H1 (cell line): Measurements from ENCODE around the gene QDPR. TPM values are rescaled to one million over a fixed set of nuclear protein-coding genes. Genes with fewer than 3 reads are reported as not detected.

ENCODE experiments used
- CTCF ChIA-PET: fragments of 300-600 bp; sonication (Branson Sonifier 250); formaldehyde crosslinking; loops from one replicate; lab custom pipeline; 2021; ENCODE audit not compliant: partially characterized antibody; lab: Charles Lee
- POLR2A ChIA-PET: fragments of 300-600 bp; sonication (Branson Sonifier 250); formaldehyde crosslinking; loops from one replicate; lab custom pipeline; 2021; ENCODE audit warnings: inconsistent platforms; ENCODE audit not compliant: partially characterized antibody; lab: Charles Lee
- DNase-seq, 2 experiments: peaks; one replicate each; pipeline versions ENCODE4 v3.0.0 to v3.0.0-alpha.2; 2010 to 2022; ENCODE audit warnings: low spot score in 2 of 2, low read depth in 1 of 2, mixed read lengths in 1 of 2
- FAIRE-seq: peaks from 2 replicates; lab custom pipeline; 2011; peaks lifted over from hg19 to GRCh38; lab: Jason Lieb, UNC
- H2AFZ ChIP-seq: 2 replicates; pipeline ENCODE4 v1.8.1; 2012; ENCODE audit warnings: low read length, inconsistent platforms
- H2AK5ac ChIP-seq: 2 replicates; pipeline ENCODE4 v1.6.1; 2013; ENCODE audit warnings: low read depth, low read length
- H2BK120ac ChIP-seq: replicated peaks from 2 replicates; pipeline ENCODE3; 2013; ENCODE audit warnings: low read depth, low read length, inconsistent platforms
- H2BK12ac ChIP-seq: 2 replicates; pipeline ENCODE4 v1.6.1; 2013; ENCODE audit warnings: low read depth, low read length
- H2BK15ac ChIP-seq: 2 replicates; pipeline ENCODE4 v1.6.1; 2013; ENCODE audit warnings: low read length
- H2BK20ac ChIP-seq: 2 replicates; pipeline ENCODE4 v1.6.1; 2013; ENCODE audit warnings: low read length
- H2BK5ac ChIP-seq: 2 replicates; pipeline ENCODE4 v1.6.1; 2013; ENCODE audit warnings: low read depth, low read length
- H3K14ac ChIP-seq: 2 replicates; pipeline ENCODE4 v1.6.1; 2013; ENCODE audit warnings: inconsistent platforms; ENCODE audit not compliant: insufficient read length
- H3K18ac ChIP-seq: 2 replicates; pipeline ENCODE4 v1.6.1; 2013; ENCODE audit warnings: low read length; ENCODE audit errors: extremely low read depth
- H3K23ac ChIP-seq: 2 replicates; pipeline ENCODE4 v1.6.1; 2013; ENCODE audit warnings: inconsistent platforms; ENCODE audit not compliant: insufficient read length
- H3K23me2 ChIP-seq: 2 replicates; pipeline ENCODE4 v1.6.1; 2013; ENCODE audit warnings: low read depth, low read length
- H3K27ac ChIP-seq: 2 replicates; pipeline ENCODE4 v1.6.1; 2011; ENCODE audit warnings: low read depth, low read length, inconsistent platforms
- H3K27me3 ChIP-seq, 4 experiments: replicated peaks in 1 of 4; 1 replicate in 1 of 4; 2 replicates in 3 of 4; pipeline versions ENCODE4 v1.6.1 to v1.8.1; 2011 to 2013; ENCODE audit warnings: low read length in 3 of 4, mild to moderate bottlenecking in 3 of 4, inconsistent platforms in 2 of 4, mixed read lengths in 2 of 4, moderate library complexity in 1 of 4; ENCODE audit not compliant: control insufficient read depth in 3 of 4, insufficient read depth in 3 of 4; ENCODE audit errors: extremely low read depth in 1 of 4
- H3K36me3 ChIP-seq, 4 experiments: 2 replicates each; pipeline versions ENCODE4 v1.6.1 to v1.8.1; 2011 to 2013; ENCODE audit warnings: mild to moderate bottlenecking in 4 of 4, low read length in 3 of 4, moderate library complexity in 2 of 4, control low read depth in 1 of 4, inconsistent platforms in 1 of 4; ENCODE audit not compliant: insufficient read depth in 4 of 4, control insufficient read depth in 2 of 4
- H3K4ac ChIP-seq: replicated peaks from 2 replicates; pipeline ENCODE3; 2013; ENCODE audit warnings: low read length, low read depth, mixed read lengths, inconsistent platforms; ENCODE audit not compliant: insufficient read length
- H3K4me1 ChIP-seq, 4 experiments: replicated peaks in 1 of 4; 1 replicate in 1 of 4; 2 replicates in 3 of 4; pipeline versions ENCODE4 v1.6.1 to v1.8.1; 2011 to 2013; ENCODE audit warnings: low read length in 3 of 4, inconsistent platforms in 2 of 4, mixed read lengths in 1 of 4; ENCODE audit not compliant: insufficient read depth in 4 of 4, control insufficient read depth in 3 of 4
- H3K4me2 ChIP-seq, 2 experiments: 2 replicates each; pipeline versions ENCODE4 v1.6.1 to v1.8.1; 2011 to 2013; ENCODE audit warnings: low read depth in 2 of 2, low read length in 2 of 2, control low read depth in 1 of 2, inconsistent platforms in 1 of 2, mild to moderate bottlenecking in 1 of 2; ENCODE audit not compliant: insufficient read depth in 1 of 2
- H3K4me3 ChIP-seq, 4 experiments: fragments of 200-600, 300-600 bp in 1 of 4; sonication (generic), shearing (Covaris generic), sonication (Bioruptor Twin) in 1 of 4; 2 replicates each; pipeline versions ENCODE4 v1.5.1 to v1.8.1; 2011 to 2016; ENCODE audit warnings: low read length in 4 of 4, low read depth in 3 of 4, control low read depth in 2 of 4, inconsistent platforms in 2 of 4, mild to moderate bottlenecking in 2 of 4, mixed read lengths in 1 of 4, moderate library complexity in 1 of 4; ENCODE audit not compliant: insufficient read depth in 2 of 4; ENCODE audit errors: extremely low read depth in 1 of 4
- H3K56ac ChIP-seq: replicated peaks from 2 replicates; pipeline ENCODE3; 2013; ENCODE audit warnings: low read depth, mild to moderate bottlenecking, mixed read lengths, low read length, inconsistent platforms; ENCODE audit not compliant: insufficient read length
- H3K79me1 ChIP-seq: 2 replicates; pipeline ENCODE4 v1.6.1; 2013; ENCODE audit warnings: low read depth, low read length, control low read depth
- H3K79me2 ChIP-seq, 2 experiments: 2 replicates each; pipeline versions ENCODE4 v1.6.1 to v1.8.1; 2012 to 2013; ENCODE audit warnings: low read length in 2 of 2, mild to moderate bottlenecking in 2 of 2, inconsistent platforms in 1 of 2; ENCODE audit not compliant: insufficient read depth in 2 of 2, control insufficient read depth in 1 of 2
- H3K9ac ChIP-seq, 4 experiments: replicated peaks in 1 of 4; 1 replicate in 1 of 4; 2 replicates in 3 of 4; pipeline versions ENCODE4 v1.6.1 to v1.8.1; 2011 to 2013; ENCODE audit warnings: low read depth in 3 of 4, low read length in 3 of 4, control low read depth in 2 of 4, mild to moderate bottlenecking in 2 of 4, moderate library complexity in 2 of 4, inconsistent platforms in 1 of 4; ENCODE audit errors: extremely low read depth in 1 of 4
- H3K9me3 ChIP-seq, 2 experiments: 2 replicates each; pipeline versions ENCODE4 v1.6.1 to v1.8.1; 2012 to 2013; ENCODE audit warnings: mild to moderate bottlenecking in 2 of 2, moderate library complexity in 2 of 2, control low read depth in 1 of 2, inconsistent platforms in 1 of 2, low read depth in 1 of 2, low read length in 1 of 2, mixed read lengths in 1 of 2; ENCODE audit not compliant: insufficient read depth in 2 of 2
- H4K20me1 ChIP-seq, 2 experiments: replicated peaks in 1 of 2; 2 replicates each; pipeline versions ENCODE3 to v1.8.1; 2011 to 2013; ENCODE audit warnings: inconsistent platforms in 2 of 2, low read length in 2 of 2, mild to moderate bottlenecking in 1 of 2; ENCODE audit not compliant: insufficient read depth in 2 of 2, control insufficient read depth in 1 of 2
- H4K5ac ChIP-seq: 2 replicates; pipeline ENCODE4 v1.6.1; 2013; ENCODE audit warnings: low read length, low read depth, mixed read lengths, inconsistent platforms; ENCODE audit not compliant: insufficient read length
- H4K8ac ChIP-seq: 2 replicates; pipeline ENCODE4 v1.8.0; 2013; ENCODE audit warnings: mild to moderate bottlenecking, moderate library complexity, low read length, inconsistent platforms; ENCODE audit not compliant: insufficient read depth; ENCODE audit errors: extremely low read depth
- H4K91ac ChIP-seq: replicated peaks from 2 replicates; pipeline ENCODE3; 2013; ENCODE audit warnings: low read length, mixed read lengths, inconsistent platforms; ENCODE audit not compliant: insufficient read length
- ASH2L ChIP-seq: fragments of 200-600, 300-600 bp; sonication (generic); IDR thresholded peaks from one replicate; pipeline ENCODE4 v1.7.1; 2017; ENCODE audit warnings: low read length
- ATF3 ChIP-seq: IDR thresholded peaks from 2 replicates; pipeline ENCODE4 v1.6.1; 2011; ENCODE audit warnings: low read depth, mild to moderate bottlenecking, low read length; ENCODE audit not compliant: insufficient read depth
- BCL11A ChIP-seq, 2 experiments: IDR thresholded peaks; one replicate each; pipeline ENCODE4 v1.6.1; 2011; ENCODE audit warnings: low read depth in 2 of 2, low read length in 2 of 2, mild to moderate bottlenecking in 2 of 2
- CREB1 ChIP-seq: IDR thresholded peaks from 2 replicates; pipeline ENCODE4 v1.6.1; 2012; ENCODE audit warnings: inconsistent platforms
- EGR1 ChIP-seq: IDR thresholded peaks from 2 replicates; pipeline ENCODE4 v1.6.1; 2011; ENCODE audit warnings: low read depth, low read length, borderline replicate concordance
- KDM1A ChIP-seq: fragments of 200-600, 300-600 bp; sonication (generic); IDR thresholded peaks from 2 replicates; pipeline ENCODE4 v1.7.1; 2016; ENCODE audit warnings: mild to moderate bottlenecking, low read length, borderline replicate concordance
- POU5F1 ChIP-seq: IDR thresholded peaks from 2 replicates; pipeline ENCODE4 v1.6.1; 2011; ENCODE audit warnings: low read depth, mild to moderate bottlenecking, low read length, moderate library complexity
- RFX5 ChIP-seq: IDR thresholded peaks from 2 replicates; pipeline ENCODE4 v1.6.1; 2011; ENCODE audit warnings: low read depth, low read length, improper control_type of control experiment, borderline replicate concordance
- RXRA ChIP-seq: IDR thresholded peaks from 2 replicates; pipeline ENCODE4 v1.6.1; 2011; ENCODE audit warnings: low read depth, mild to moderate bottlenecking, low read length, moderate library complexity; ENCODE audit not compliant: insufficient read depth
- SAP30 ChIP-seq: fragments of 300-600 bp; sonication (generic); IDR thresholded peaks from 2 replicates; pipeline ENCODE4 v1.7.1; 2012; ENCODE audit warnings: low read length, moderate library complexity, mild to moderate bottlenecking, inconsistent platforms; ENCODE audit not compliant: insufficient read depth, insufficient replicate concordance
- SIN3A ChIP-seq, 2 experiments: IDR thresholded peaks in 1 of 2; conservative IDR thresholded peaks in 1 of 2; 2 replicates each; pipeline ENCODE4 v1.6.1; 2011 to 2012; ENCODE audit warnings: low read length in 2 of 2, improper control_type of control experiment in 1 of 2, low read depth in 1 of 2, mild to moderate bottlenecking in 1 of 2
- SIX5 ChIP-seq: IDR thresholded peaks from 2 replicates; pipeline ENCODE4 v1.6.1; 2011; ENCODE audit warnings: mild to moderate bottlenecking, low read depth, low read length
- SP2 ChIP-seq: IDR thresholded peaks from 2 replicates; pipeline ENCODE4 v1.6.1; 2012; ENCODE audit warnings: mild to moderate bottlenecking, low read length, inconsistent platforms
- WGBS, 2 experiments: shearing (Covaris generic) in 1 of 2; methylation state at CpG; one replicate each; pipeline versions ENCODE4 v1.1.6 to v1.1.7; 2013 to 2015; ENCODE audit warnings: low lambda C conversion rate in 2 of 2, mixed read lengths in 2 of 2, inconsistent platforms in 1 of 2, low coverage in 1 of 2, missing lambda C conversion rate in 1 of 2; ENCODE audit not compliant: insufficient replicate concordance in 2 of 2, insufficient coverage in 1 of 2, insufficient read length in 1 of 2; ENCODE audit errors: extremely low coverage in 1 of 2, missing lambda C conversion rate in 1 of 2; 5-methylcytosine and 5-hydroxymethylcytosine counted together
- polyA plus RNA-seq, 7 experiments: library from polyadenylated mRNA; depleted of rRNA in 3 of 7; stranded (reverse) in 5 of 7; unstranded in 2 of 7; fragments of >200 nt in 5 of 7; fragments of 200-250 nt in 2 of 7; gene quantifications; 1 replicate in 5 of 7; 2 replicates in 1 of 7; 4 replicates in 1 of 7; pipeline versions ENCODE4 v1.2.1 to v1.2.3, GENCODE V29; 2011 to 2013; ENCODE audit warnings: missing spikeins in 2 of 7, mixed read lengths in 2 of 7
- total RNA-seq: library from RNA; stranded (reverse); fragmentation: NEBNext Ultra II Directional; extraction: Animal tissue kit (Norgen Biotek cat#: 25700); gene quantifications from 2 replicates; pipeline ENCODE4 v1.2.1, GENCODE V29; 2021

QDPR gene
- total and polyA plus RNA-seq, 2 of the 8 experiments (the other 6 are each of a cell fraction or from before 2014, with no cell fraction given) = 33.6 to 35.9 TPM

- POLR2A ChIA-PET = interaction anchor here (1.0 kb wide), 1 partner anchor 76 kb away, joined by 5 read pairs; no protein-coding TSS in a partner anchor
- no peak for DNase-seq
- TF ChIP-seq BCL11A (IDR thresholded peaks at IDR 0.05; ENCODE audit: low read depth in 2 of 2, low read length in 2 of 2) (no peak), KDM1A (no peak), CREB1 (no peak), ATF3 (no peak), POU5F1 (no peak), RXRA (no peak), SIN3A (conservative IDR thresholded peaks at IDR 0.05 in 1 of 2, IDR thresholded peaks at IDR 0.05 in 1 of 2; ENCODE audit: low read depth in 1 of 2, low read length in 2 of 2) (no peak), SIX5 (no peak), RFX5 (no peak), EGR1 (no peak), SAP30 (no peak), SP2 (no peak), ASH2L (no peak)
Observed at GRCh38 chr4:17560065-17560673, 48.3 kb upstream of the QDPR start.

More at GRCh38 chr4:17560065-17560673, 48.3 kb upstream of the QDPR start:
- no peak overlapping the region for H3K23ac ChIP-seq
- H3K4me1 ChIP-seq = no peaks in the 10 kb centered on the region
- H3K27ac ChIP-seq = no peak overlapping the region
- no peak overlapping the region for H3K14ac ChIP-seq
- no peak overlapping the region for H2BK20ac ChIP-seq
- WGBS, 2 experiments = 89% methylated on average over 6 of the region's 6 CpGs; no CpG with 5 or more reads in 1 of the 2 experiments
- no peaks in the 10 kb centered on the region for H3K79me2 ChIP-seq
- no peaks in the 10 kb centered on the region for H3K23me2 ChIP-seq
- H4K8ac ChIP-seq = no peak overlapping the region; the same call in 1 of the 2 replicates
- H2AK5ac ChIP-seq = no peak overlapping the region
- H3K36me3 ChIP-seq = no peaks in the 10 kb centered on the region
- no peak for FAIRE-seq
- no peak overlapping the region for H2AFZ ChIP-seq
- no peak overlapping the region for H3K4ac ChIP-seq
- no peaks in the 10 kb centered on the region for H3K79me1 ChIP-seq
- H3K4me2 ChIP-seq = no peak overlapping the region
- CTCF ChIA-PET = interaction anchor here (2.4 kb wide), 1 partner anchor 11 kb away, joined by 9 read pairs; no protein-coding TSS in a partner anchor
- no peak overlapping the region for H3K56ac ChIP-seq
- H3K9me3 ChIP-seq = no peaks in the 10 kb centered on the region
- no peak overlapping the region for H4K91ac ChIP-seq
- H3K18ac ChIP-seq = no peak overlapping the region
- H2BK120ac ChIP-seq = no peak overlapping the region
- no peak overlapping the region for H2BK12ac ChIP-seq
- H3K27me3 ChIP-seq = no peaks in the 10 kb centered on the region
- no peak overlapping the region for H2BK15ac ChIP-seq
- H3K9ac ChIP-seq = no peak overlapping the region
- H2BK5ac ChIP-seq = no peak overlapping the region; the same call in 1 of the 2 replicates
- H3K4me3 ChIP-seq = no peak overlapping the region
- no peaks in the 10 kb centered on the region for H4K20me1 ChIP-seq
- H4K5ac ChIP-seq = no peak overlapping the region
